SK-N-SH treated with all-trans-retinoic acid at 6 μM for 48 hours (cell line): ENCODE measurements around the gene UPK1A.

ENCODE experiments used
- CSDC2 ChIP-seq: fragments of 250-450 bp; sonication (Bioruptor Pico); IDR thresholded peaks from 2 replicates; pipeline ENCODE4 v1.5.0; 2020; ENCODE audit warnings: mild to moderate bottlenecking, moderate library complexity
- ESRRG ChIP-seq: fragments of 250-450 bp; sonication (Bioruptor Pico); IDR thresholded peaks from 2 replicates; pipeline ENCODE4 v1.6.1; 2021; ENCODE audit warnings: mild to moderate bottlenecking
- ZFP3 ChIP-seq: fragments of 250-450 bp; sonication (Bioruptor Pico); IDR thresholded peaks from 2 replicates; pipeline ENCODE4 v1.5.0; 2020; ENCODE audit warnings: mild to moderate bottlenecking, moderate library complexity
- TF ChIP-seq, protein P1 (sequence below): fragments of 250-450 bp; sonication (Bioruptor Pico); IDR thresholded peaks from 2 replicates; pipeline ENCODE4 v1.8.0; 2020; ENCODE audit warnings: mild to moderate bottlenecking, moderate library complexity, borderline replicate concordance
- TF ChIP-seq, protein P2 (sequence below): fragments of 250-450 bp; sonication (Bioruptor Pico); IDR thresholded peaks from 2 replicates; pipeline ENCODE4 v1.5.0; 2020; ENCODE audit warnings: mild to moderate bottlenecking, moderate library complexity

DNA sequence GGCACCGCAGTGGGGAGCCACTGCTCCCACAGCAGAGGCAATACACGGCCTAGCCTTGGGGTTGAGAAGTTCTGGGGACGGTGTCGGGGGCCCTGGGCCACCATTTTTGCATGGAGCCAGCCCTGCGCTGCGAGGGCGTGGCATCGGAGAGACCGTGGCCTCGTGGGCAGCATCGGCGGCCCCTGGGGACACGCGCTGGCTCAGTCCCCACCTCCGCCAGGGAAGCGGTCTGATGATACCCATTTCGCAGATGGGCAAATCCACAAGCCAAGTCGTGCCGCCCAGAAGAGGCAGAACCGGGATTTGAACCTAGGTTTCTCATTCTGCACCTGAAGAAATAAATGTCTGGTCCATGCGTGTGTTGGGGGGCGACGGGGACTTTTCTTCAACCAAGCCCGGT is 1.2 kb upstream of the UPK1A start:
- no peak for TF ChIP-seq CSDC2 (CRISPR knock-in tag)
- TF ChIP-seq, protein P1, sequence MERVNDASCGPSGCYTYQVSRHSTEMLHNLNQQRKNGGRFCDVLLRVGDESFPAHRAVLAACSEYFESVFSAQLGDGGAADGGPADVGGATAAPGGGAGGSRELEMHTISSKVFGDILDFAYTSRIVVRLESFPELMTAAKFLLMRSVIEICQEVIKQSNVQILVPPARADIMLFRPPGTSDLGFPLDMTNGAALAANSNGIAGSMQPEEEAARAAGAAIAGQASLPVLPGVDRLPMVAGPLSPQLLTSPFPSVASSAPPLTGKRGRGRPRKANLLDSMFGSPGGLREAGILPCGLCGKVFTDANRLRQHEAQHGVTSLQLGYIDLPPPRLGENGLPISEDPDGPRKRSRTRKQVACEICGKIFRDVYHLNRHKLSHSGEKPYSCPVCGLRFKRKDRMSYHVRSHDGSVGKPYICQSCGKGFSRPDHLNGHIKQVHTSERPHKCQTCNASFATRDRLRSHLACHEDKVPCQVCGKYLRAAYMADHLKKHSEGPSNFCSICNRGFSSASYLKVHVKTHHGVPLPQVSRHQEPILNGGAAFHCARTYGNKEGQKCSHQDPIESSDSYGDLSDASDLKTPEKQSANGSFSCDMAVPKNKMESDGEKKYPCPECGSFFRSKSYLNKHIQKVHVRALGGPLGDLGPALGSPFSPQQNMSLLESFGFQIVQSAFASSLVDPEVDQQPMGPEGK: no peak
- TF ChIP-seq ZFP3 (CRISPR knock-in tag): no peak
- TF ChIP-seq, protein P2, sequence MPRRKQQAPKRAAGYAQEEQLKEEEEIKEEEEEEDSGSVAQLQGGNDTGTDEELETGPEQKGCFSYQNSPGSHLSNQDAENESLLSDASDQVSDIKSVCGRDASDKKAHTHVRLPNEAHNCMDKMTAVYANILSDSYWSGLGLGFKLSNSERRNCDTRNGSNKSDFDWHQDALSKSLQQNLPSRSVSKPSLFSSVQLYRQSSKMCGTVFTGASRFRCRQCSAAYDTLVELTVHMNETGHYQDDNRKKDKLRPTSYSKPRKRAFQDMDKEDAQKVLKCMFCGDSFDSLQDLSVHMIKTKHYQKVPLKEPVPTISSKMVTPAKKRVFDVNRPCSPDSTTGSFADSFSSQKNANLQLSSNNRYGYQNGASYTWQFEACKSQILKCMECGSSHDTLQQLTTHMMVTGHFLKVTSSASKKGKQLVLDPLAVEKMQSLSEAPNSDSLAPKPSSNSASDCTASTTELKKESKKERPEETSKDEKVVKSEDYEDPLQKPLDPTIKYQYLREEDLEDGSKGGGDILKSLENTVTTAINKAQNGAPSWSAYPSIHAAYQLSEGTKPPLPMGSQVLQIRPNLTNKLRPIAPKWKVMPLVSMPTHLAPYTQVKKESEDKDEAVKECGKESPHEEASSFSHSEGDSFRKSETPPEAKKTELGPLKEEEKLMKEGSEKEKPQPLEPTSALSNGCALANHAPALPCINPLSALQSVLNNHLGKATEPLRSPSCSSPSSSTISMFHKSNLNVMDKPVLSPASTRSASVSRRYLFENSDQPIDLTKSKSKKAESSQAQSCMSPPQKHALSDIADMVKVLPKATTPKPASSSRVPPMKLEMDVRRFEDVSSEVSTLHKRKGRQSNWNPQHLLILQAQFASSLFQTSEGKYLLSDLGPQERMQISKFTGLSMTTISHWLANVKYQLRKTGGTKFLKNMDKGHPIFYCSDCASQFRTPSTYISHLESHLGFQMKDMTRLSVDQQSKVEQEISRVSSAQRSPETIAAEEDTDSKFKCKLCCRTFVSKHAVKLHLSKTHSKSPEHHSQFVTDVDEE (CRISPR knock-in tag): no peak
- no peak for TF ChIP-seq ESRRG (CRISPR knock-in tag)
